ENCODE data around the gene STIM1.
A peak's percentile ranks its signal among the peaks of the same experiment; 100 is the strongest.
"Not testable (repeated sequence)": the region's sequence is repeated elsewhere in the genome, so short reads cannot be mapped to it uniquely, and the experiment has no call there.

The STIM1 gene

DNA sequence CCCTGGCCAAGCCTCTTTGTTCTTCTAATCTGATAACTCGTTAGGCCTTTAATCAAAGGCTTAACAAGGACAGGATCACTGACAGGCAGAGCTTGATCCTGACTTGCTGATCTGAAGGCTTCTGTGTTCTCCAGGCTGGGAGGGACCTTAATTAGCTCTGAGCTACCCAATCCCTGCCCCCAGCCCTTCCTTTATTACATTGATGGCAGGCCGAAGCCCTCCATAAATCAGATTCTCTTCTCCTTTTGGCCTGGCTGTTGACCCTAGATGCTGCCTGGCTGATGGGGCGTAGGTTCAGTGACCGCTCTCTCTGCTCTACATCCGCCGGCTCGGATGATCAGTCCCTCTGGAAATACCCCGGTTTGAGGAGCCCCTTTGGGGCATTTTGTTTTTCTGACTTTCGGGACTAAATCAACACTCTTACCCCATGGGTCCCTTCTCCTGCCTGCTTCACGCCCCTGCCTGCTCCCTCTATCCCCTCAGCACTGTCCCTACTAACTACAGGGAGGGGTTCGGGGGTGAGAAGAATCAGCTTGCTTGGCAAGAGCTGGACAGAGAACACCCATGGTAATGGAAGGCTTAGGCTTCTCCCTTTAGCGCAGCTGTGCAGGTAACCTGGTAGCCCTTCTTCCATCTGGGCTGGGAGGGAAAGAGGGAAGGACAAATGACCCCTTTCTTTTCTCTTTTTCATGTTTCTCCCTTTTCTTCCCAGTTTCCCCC is 229.1 kb downstream of the STIM1 start:
- DNase-seq = no peak

DNA sequence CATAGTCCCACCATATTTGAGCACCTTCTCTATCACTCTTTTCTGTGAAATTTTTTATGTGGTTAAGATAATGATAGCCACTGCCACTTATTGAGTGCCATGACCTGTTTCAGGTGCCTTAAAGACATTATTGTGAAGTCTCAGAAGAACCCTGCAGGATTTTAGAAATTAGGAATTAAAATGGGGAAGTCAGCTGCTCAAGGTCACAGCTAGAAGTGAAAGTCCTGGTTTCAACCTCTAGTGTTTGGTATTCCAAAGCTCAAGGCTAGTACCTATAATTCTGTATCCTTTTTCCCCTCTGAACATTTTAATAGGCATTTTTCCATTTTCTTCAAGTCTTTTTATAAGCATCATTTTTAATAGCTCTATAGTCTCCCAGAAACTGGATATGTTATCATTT is 230.1 kb downstream of the STIM1 start:
- DNase-seq = no peak

DNA sequence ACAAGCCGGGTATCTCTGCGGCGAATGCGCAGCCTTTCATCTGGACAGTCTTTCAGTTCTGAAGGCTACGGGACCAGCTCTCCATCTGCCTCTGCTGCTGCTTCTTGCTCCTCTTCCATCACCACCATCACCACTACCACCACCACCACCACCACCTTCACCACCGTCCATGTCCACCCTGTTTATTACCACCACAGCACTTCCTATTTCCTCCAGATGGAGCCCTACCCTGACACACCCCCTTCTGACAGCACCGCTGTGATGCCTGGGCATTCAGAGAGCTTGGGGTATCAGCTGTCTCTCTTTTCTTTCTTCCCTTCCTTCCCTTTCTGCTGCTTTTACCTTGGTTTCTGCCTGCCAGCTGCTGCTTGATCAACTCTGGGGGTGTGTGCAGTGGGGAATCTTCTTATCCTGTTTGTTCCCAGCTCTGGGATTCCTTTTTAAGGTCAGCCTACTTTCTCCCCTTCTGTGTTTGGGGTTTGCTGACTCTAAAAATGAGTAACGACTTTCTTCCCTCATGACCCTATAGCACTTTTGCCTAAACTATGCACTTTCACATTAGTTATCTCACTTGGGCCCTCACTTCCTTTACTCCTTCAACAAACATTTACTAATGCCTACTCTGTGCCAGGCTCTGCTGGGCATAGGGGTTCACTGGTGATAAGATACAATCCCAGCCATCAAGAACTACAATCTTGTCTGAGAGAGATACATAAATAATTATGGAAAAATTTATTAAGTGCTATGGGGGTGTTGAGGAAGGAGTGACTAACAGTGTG is 231.3 kb downstream of the STIM1 start:
- DNase-seq = no peak

DNA sequence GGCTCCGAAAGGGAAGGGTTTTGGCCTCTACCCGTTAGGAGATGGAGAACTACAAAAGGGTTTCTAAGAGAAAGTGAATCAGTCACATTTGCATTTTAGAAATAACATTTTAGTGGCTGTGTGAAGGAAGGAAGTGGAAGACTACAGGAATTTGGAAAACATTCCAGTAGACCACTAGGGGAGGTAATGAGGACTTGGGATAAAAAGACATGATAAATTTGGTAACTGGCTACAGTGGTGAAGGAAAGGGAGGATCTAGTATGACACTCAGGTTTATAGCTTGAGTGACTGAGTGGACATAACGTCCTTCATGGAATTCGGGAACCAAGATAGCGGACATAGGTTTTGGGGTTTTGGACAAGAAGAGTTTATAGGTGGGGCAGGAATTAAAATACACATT is 232.1 kb downstream of the STIM1 start:
- no peak for DNase-seq

DNA sequence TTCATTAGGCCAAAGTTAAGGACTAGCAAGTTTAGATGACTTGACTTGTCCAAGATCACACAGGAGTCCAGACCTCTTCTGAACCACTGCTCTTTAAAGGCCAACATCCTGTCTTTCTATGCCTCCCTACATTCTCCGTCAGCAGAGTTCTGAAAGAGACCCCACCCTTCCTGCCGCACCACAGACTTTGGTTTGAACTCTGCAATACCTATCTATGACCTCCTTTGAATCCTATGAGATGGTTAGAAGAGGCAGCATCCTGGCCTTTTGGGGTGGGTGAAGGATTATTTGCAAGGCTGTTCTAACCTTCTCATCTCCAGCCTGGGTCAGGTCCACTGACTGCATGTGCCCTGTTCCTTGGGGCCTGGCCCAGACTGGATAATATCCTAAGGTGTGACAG is 234.8 kb downstream of the STIM1 start:
- no peak for DNase-seq

DNA sequence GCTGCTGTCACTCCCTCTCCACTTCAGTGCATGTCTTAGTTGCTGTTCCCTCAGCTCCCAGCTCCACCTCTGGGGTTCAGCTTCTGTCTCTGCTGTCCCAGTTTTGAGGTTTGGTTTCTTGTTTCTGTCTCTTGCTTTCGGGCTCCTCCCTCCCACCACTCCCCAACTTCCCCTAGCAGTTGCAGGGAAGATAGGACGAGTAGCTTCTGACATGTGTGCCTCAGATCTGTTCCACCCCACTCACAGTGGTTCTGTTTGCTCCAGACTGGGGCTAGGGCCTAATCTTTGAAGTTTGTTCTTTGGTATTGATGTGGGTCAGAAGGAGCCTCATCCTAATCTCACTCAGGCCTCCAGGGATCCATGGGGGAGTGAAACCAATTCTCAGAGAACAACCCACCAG is 236.6 kb downstream of the STIM1 start:
- DNase-seq = no peak

DNA sequence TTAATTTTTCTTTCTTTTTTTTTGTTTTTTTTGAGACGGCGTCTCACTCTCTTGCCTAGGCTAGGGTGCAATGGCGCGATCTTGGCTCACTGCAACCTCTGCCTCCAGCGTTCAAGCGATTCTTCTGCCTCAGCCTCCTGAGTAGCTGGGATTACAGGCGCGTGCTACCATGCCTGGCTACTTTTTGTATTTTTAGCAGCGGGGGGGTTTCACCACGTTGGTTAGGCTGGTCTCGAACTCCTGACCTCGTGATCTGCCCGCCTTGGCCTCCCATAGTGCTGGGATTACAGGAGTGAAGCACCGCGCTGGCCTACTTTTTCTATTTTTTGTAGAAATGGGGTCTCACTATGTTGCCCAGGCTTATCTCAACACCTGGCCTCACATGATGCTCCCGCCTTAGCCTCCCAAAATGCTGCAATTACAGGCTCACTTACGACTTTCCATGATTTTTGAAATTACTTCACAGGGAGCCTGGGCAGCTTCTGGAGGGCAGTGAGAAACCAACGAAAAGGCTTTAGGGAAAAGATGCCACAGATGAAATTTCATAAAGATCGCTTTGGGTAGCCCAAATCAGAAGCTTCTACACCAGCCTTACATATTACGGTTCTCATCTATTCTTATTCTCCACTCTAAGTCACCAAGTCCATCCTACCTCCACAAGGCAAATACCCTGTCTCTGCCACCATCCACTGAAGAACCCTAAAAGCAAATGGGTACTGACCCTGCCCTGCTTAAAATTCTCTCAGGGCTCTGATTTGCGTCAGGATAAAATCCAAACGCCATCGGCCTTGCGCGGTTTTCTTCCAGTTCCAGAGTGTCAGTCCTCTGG is 238.3 kb downstream of the STIM1 start:
- DNase-seq = no peak

DNA sequence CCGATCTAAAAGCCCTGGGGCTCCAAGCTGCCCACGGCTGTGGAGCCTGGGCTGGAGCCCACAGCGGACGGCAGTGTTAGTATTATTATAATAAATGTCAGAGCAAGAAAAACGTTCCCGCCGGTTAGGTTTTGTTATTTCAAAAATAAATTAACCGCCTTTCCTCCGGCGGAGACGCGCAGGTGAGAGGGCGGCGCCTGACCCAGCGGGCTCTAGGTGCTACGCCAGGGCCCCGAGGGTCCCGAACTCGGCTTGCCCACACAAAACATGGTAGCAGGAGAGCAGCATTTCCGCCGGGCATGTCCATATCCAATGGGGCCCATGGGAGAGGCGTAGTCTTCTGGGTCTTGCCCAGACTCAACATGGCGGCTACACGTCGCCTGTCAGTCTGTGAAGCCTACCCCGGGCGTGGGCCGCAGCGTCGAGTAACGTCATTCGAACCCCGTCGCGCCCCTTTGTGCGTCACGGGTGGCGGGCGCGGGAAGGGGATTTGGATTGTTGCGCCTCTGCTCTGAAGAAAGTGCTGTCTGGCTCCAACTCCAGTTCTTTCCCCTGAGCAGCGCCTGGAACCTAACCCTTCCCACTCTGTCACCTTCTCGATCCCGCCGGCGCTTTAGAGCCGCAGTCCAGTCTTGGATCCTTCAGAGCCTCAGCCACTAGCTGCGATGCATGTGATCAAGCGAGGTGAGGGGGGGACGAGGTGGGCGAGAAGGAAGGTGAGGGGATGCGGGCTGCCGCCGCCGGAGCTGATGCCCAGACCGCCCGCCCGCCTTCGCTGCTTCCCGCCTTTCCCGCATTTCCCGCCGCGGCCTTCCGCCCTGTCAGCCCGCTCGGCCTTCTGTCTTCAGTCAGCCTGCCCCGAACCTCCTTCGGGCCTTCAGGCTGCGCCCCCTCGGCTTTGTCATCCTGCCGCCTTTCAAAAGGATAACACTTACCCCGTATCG is 239.2 kb downstream of the STIM1 start, which contains the start of gene RRM1:
TSS of gene RRM1 (plus strand) at position 452 of the 944 bp plus-strand sequence. CDS start at position 666, 214 bp downstream.
- DNase-seq = peak; percentile 91

DNA sequence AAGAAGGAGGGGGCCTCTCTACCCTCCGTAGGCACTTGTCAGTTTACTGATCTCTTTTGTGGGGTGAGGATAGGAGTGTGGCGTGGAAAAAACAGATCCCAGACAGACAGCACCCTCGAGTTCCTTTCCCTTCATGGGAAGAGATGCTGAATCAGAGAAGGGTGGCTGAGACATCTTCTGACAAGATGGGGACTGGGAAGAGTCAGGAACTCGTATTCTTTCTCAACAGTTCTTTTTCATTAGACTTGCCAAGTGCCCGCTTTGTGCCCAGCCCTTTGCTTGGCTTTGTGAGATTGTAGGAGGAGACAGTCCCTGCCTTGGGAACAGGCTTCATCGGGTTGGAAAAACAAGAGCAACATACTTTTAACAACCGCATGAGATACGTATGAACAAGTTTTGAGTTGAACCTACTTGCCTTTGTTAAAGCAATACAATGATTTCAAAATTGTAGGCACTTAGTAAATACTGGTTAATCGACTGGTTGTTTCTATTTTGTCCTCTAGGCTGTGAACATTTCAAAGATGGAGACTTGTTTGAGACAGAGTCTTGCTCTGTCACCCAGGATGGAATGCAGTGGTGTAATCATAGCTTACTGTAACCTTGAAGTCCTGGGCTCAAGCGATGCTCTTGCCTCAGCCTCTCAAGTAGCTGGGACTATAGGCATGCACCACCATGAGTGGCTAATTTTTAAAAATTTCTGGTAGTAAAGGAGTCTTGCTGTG is 240.2 kb downstream of the STIM1 start:
- no peak for DNase-seq

DNA sequence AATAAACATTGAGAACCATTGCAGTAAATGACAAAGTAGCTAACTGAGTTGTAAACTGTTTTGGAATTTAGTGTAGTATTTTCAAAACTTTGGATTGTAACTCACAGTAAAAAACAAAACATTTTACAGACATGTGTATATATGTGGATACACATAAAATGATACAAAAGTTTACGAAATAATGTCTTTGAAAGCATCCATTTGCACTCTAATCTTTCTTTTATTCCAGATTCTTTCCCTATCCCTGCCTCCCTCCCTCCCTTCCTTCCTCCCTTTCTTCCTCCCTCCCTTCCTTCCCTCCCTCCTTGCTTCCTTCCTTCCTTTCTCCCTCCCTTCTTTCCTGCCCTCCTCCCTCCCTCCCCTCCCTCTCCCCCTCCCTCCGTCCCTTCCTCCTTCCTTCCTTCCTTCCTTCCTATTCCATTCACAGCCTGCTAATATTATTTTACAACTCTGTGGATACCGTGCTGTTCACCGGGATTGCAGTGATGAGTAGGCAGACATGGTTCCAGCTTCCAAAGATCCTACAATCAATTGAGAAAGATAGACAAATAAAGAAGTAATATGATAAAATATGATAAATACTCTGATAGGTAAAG is 242.7 kb downstream of the STIM1 start:
- DNase-seq = no peak

DNA sequence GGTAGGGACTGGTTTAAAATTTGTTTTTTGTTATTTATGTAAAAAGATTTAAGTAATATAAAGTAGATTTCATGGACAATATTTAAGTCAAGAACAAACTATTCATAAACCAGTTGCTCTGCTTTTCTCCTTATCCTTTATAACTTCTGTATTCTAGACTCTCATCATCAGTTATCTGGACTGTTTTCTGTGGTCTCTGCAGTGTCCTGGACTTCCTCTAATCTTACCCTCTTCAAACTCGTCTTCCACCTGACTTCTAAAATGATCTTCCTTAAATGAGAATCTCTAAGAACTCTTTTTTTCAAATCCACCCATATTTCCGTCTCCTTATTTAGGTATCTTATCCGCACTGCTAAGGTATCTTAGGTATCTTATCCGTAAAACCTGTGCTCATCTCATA is 247.2 kb downstream of the STIM1 start:
- no peak for DNase-seq

DNA sequence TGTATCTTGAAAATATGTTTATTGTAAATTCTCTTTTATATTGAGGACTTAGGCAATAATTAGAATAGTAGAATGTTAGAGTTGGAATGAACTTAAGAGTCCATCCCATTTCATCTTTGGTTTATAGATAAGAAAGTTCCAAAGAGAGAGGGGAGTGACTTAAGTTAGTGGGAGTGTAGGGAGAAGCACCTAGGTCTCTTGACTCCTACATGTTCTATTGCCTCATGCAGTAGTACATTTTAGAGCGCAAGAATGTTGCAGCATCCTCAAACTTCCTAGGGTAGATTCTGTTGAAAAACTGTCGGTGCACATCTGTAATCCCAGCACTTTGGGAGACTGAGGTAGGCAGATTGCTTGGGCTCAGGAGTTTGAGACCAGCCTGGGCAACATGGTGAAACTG is 247.8 kb downstream of the STIM1 start:
- no peak for DNase-seq

DNA sequence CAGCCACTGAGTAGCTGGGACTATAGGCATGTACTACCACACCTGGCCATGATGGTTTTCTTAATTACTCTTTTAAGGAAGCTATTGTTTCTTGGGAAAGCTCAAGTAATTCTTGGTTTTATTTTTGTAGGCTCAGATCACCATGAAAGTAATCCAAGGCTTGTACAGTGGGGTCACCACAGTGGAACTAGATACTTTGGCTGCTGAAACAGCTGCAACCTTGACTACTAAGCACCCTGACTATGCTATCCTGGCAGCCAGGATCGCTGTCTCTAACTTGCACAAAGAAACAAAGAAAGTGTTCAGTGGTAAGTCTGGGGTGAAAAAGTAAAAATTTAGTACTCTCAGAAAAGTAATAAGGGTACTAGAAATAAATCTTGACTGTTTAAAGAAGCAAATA is 250.5 kb downstream of the STIM1 start:
- DNase-seq = no peak

DNA sequence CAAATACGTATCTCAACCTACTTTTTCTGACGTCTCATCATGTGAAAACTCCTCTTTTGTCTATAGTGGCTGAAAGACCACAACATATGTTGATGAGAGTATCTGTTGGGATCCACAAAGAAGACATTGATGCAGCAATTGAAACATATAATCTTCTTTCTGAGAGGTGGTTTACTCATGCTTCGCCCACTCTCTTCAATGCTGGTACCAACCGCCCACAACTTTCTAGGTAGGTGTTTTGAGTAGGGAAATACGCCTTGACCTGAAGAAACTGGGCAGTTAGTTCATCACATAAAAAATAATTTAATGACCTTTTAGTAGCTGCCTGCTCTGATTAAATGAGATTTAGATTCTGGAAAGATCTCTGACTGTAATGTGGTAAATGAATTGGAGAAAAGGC is 256.4 kb downstream of the STIM1 start:
- DNase-seq = no peak

DNA sequence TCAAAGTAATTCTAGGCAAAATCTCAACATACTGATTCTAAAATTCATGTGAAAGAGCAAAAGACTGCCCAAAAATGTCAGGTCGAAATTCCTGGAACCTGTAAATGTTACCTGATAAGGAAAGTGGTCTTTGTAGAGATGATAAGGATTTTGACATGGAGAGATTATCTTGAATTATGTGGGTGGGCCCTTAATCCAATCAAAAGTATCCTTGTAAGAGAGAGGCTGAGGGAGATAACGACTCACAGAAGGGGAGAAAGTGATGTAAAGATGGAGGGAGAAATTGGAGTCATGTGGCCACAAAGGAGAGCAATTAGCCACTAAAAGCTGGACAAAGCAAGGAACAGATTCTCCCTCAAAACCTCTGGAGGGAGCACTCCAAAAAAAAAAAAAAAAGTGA is 259.7 kb downstream of the STIM1 start:
- no peak for DNase-seq

DNA sequence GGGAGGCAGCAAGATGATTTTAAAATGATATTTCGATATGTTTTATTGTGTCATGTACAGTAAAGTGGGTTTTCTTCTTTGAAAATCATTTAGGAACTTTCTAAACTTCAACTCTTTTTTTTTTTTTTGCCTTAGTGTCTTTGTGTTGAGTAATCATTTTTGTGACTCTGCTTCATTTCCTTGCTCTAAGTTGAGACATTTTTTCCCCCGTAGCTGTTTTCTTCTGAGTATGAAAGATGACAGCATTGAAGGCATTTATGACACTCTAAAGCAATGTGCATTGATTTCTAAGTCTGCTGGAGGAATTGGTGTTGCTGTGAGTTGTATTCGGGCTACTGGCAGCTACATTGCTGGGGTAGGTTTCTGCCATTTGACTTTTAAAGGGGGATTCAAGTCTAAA is 262.6 kb downstream of the STIM1 start:
- no peak for DNase-seq

DNA sequence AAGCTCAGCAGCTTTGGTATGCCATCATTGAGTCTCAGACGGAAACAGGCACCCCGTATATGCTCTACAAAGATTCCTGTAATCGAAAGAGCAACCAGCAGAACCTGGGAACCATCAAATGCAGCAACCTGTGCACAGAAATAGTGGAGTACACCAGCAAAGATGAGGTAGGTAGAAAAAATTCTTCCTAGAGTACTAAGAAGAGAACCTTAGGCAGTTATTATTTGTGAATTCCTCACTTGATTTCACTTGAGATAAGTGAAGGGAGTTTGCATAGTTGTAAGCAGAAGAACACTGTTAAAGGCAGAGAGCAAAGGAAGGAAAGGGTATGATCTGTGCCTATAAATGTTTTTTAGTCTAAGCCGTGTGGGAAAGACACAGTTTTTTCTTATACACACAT is 267.8 kb downstream of the STIM1 start:
- no peak for DNase-seq

DNA sequence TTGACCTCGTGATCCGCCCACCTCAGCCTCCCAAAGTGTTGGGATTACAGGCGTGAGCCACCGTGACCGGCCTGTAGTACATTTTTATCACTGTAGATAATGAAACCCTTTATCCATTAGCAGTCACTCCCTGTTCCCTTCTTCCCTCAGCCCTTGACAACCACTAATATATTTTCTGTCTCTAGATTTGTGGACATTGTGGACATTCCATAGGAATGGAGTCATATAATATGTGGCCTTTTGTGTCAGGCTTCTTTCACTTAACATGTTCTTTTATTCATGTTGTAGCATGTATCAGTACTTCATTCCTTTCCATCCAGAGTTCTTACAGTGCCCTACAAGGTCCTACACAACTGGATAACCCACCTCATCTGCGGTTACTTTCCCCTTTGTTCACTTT is 269.7 kb downstream of the STIM1 start:
- no peak for DNase-seq

DNA sequence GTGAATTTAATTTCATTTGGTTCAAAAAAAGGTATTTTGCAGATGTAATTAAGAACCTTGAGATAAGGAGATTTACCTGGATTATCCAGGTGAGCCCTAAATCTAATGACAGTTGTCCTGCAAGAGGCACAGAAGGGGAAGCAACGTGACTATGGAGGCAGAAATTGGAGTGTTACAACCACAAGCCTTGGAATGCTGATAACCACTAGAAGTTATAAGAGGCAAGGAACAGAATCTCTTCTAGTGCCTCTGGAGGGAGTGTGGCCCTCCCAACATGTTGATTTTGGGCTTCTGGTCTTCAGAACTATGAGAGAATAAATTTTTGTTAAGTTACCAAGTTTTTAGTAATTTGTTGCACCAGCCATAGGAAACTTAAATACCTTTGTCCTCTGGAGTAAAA is 271.9 kb downstream of the STIM1 start:
- DNase-seq = no peak

DNA sequence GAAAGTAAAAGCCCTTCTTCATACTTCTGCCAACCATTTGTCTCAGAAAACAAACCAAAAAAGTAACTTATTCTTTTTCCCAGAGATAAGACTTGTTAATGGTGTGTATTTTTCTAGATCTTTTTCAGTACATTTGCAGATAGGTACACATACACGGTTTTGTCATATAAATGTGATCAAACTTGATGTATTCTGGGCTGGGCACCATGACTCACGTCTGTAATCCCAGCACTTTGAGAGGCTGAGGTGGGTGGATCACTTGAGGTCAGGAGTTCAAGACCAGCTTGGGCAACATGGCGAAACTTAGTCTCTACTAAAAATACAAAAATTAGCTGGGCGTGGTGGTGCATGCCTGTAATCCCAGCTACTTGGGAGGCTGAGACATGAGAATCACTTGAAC is 274.8 kb downstream of the STIM1 start:
- not testable (repeated sequence) for DNase-seq

DNA sequence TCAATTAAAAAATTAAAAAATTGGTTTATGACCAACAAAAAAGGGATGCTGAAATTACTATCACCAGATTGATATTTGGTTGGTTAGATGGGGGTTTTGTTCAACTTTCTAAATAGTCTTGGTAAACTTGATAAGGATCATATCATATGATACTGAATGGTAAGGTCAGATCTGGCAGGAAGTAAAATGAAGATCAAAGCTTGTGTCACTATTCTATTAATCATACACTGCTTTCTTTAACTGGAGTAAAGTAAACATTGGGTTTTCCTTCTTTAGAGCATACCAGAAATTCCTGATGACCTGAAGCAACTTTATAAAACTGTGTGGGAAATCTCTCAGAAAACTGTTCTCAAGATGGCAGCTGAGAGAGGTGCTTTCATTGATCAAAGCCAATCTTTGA is 279.3 kb downstream of the STIM1 start:
- no peak for DNase-seq
